Gastroesophageal sphincter (tissue), 3 donors: ENCODE data around the gene NDP.

Experiments used
- POLR2A ChIP-seq, 2 donors: fragments of 450-650 bp; IDR thresholded peaks; one replicate each; pipeline ENCODE4 v1.6.1; 2017; ENCODE audit warnings: antibody characterized with exemption in 2 of 2, mild to moderate bottlenecking in 2 of 2, moderate library complexity in 1 of 2
- TF ChIP-seq, protein P1 (sequence below), 4 experiments: fragments of 200-600 bp in 2 of 4; fragments of 450-650 bp in 2 of 4; sonication (generic) in 1 of 4; IDR thresholded peaks; one replicate each; pipeline ENCODE4 v1.5.1; 2017 to 2019; ENCODE audit warnings: antibody characterized with exemption in 4 of 4, mild to moderate bottlenecking in 2 of 4, moderate library complexity in 2 of 4

DNA sequence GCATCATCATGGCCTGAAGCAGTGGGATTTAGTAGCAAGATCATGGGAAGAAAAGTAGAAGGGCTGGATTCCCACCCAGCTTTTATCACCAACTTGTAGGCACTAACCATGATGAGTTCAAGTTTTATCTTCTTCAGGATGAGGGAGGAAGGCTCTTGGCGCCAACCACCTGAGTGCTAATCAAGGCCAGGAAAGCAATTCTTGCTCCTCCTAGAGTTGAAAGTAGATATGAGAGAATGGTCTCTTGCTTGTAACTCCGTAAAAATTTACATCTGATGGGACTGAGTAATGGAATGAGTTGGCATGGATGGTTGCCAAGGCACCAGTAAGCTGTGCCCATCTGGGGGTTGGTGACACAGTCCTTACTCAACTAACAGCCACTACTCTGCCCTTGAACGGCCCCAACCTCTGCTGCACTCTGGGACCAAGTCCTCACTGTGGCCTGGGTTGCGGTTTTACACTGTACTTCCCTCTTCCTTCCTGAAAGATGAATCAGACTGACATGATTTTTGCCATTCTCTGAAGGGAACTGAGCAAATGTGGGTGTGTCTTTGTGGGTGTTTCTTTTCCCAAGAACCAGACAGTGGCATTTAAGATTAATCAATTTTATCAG, 39.4 kb upstream of the NDP start:
- TF ChIP-seq, protein P1, sequence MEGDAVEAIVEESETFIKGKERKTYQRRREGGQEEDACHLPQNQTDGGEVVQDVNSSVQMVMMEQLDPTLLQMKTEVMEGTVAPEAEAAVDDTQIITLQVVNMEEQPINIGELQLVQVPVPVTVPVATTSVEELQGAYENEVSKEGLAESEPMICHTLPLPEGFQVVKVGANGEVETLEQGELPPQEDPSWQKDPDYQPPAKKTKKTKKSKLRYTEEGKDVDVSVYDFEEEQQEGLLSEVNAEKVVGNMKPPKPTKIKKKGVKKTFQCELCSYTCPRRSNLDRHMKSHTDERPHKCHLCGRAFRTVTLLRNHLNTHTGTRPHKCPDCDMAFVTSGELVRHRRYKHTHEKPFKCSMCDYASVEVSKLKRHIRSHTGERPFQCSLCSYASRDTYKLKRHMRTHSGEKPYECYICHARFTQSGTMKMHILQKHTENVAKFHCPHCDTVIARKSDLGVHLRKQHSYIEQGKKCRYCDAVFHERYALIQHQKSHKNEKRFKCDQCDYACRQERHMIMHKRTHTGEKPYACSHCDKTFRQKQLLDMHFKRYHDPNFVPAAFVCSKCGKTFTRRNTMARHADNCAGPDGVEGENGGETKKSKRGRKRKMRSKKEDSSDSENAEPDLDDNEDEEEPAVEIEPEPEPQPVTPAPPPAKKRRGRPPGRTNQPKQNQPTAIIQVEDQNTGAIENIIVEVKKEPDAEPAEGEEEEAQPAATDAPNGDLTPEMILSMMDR (IDR thresholded peaks at IDR 0.05): no peak
- no peak for TF ChIP-seq POLR2A (IDR thresholded peaks at IDR 0.05)
